Activated gamma-delta T cell treated with anti-CD3 and anti-CD28 coated beads, Interleukin-2, amount 50 U/mL, for 16 hours (primary cell): ENCODE data around the gene IL6R.
"Not testable (repeated sequence)": the region's sequence is repeated elsewhere in the genome, so short reads cannot be mapped to it uniquely, and the experiment has no call there.

Source experiments
- DNase-seq: peaks from one replicate; pipeline ENCODE4 v3.0.0-alpha.2; 2020; ENCODE audit warnings: low read depth

Gene IL6R

GRCh38 chr1:154483941-154484803, 79.0 kb downstream of the IL6R start:
- DNase-seq: no peak

DNA sequence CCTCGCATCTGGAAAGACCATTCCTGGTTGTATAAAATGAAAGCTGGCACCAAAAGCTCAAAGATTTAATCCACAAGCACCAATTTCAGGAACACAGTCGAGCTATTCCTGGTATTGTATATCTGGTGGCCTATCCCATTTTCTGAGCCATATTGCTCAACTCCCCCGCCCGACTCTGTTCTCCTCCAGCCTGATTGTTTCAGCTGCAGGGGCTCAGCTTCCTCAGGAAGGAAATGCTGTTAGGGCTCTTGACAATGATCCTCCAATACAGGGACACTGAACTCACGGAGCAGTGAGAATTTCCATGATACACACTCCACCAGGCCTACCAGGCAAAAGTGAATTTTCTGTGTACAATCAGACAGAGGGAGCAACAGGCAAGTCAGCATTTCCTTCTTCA, 80.0 kb downstream of the IL6R start:
- DNase-seq: no peak

DNA sequence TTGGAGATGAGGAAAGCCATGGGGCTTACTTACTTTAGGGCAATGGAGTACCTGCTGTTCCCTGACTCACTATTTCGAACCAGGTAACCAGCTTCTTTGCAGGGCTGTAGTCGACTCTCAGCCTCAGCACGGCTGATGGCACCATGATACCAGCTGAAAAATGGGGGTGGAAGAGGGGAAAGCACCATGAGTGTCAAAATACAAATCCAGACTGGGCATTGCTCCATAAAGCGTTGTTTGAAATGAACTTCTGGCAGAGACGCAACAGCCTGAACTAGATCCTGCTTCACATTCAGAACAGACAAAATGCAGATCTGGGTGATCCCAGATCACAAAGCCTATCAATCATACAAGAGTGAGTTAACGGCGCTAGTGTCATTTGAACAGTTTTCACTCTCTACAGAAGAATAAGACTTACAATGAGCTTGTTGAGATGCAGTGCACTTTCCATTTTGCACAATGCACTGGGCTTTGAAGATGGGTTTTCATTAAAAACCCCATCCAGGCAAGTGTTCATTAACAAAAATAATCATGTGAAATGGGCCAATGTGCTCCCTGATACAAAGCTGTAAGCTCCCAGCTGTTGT, 80.9 kb downstream of the IL6R start:
- DNase-seq: no peak

DNA sequence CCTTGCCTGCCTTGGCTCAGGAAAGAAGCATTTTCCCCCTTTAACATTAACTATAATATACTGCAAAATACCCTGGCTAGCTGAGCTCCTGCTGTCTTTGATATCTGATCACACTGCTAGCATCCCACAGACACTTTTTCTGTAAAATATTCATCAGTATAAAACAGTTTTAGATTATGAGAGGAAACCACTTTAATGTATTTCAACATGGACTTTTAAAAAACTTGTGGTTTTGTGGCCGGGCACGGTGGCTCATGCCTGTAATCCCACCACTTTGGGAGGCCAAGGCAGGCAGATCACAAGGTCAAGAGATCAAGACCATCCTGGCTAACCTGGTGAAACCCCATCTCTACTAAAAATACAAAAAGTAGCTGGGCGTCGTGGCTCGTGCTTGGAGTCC, 81.6 kb downstream of the IL6R start:
- DNase-seq: not testable (repeated sequence)

DNA sequence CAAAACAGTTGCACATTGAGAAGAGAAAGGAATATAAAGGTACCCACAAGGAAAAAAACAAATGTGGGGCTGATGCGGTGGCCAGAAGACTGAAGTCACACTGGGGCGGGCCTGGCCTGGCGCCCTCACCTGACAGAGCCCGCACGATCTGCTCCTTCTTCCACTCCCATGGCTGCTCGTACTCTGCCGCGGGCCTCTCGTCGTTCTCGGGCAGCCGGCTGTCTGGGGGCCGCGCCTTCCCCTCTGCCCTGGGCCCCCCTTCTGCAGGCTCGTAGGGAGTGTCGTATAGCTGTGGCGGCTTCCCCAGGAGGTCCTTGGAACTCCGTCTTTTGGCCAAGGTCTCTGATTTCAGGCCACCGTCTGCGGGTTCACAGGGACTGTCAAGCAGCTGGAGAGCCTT, 83.8 kb downstream of the IL6R start:
- DNase-seq: no peak

GRCh38 chr1:154489695-154490274, 84.6 kb downstream of the IL6R start:
- DNase-seq: no peak

DNA sequence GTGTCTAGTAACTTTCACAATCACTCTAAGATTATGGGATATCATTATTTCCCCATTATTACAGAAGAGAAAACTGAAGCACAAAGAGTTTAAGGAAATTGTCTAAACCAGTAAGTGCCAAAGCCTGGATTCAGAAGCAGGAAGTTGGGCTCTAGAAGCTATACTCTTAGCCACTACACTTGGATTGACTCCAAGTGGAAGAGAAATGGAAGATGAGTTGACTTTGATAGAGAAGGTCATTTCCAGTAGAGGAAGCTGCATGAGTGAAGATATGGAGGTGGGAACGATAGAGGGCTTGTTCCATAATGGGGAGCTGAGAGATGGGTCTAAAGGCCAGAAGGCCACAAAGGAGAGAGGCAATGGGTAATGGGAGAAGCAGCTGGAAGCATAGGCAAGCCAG, 85.2 kb downstream of the IL6R start:
- DNase-seq: no peak

DNA sequence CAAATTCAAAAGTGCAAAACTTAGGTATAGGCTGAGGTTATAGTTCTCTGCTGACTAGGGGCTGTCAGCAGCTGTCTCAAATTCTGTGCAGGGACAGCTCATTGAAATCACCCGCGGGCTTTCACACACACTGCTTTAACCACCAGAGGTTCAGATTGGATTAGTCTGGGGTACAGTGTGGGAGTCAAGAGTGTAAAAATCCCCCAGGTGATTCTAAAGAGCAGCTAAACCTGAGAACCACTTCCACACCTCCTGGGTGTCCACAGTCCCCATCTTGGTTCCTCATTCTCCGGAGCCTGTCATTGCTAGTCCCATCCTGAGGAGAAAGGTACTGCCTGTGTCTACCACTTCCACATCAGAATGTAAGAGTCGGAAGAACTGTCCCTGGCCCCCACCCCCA, 87.0 kb downstream of the IL6R start:
- DNase-seq: no peak

- no peak for DNase-seq
These were observed 88.1 kb downstream of the IL6R start for GRCh38 chr1:154493276-154493675.

GRCh38 chr1:154495496-154496273, 90.5 kb downstream of the IL6R start:
- DNase-seq: no peak

DNA sequence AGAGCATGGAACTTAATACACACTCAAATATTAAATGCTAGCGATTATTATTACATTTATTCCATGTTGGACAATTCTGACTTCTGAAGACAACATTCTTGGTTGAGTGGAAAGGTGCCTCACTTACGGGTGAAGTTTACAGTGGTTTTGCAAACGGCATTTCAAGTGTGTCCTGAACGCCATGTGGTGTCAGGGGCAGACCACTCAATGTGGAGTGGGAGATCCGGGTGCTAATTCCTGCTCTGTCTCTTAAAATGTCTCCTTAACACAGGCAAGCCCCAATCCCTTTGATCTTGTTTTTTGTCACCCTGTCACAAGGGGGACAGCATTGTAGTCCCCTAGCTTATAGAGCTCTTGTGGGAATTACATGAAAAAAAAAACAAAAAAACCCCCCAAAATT, 91.2 kb downstream of the IL6R start:
- no peak for DNase-seq

DNA sequence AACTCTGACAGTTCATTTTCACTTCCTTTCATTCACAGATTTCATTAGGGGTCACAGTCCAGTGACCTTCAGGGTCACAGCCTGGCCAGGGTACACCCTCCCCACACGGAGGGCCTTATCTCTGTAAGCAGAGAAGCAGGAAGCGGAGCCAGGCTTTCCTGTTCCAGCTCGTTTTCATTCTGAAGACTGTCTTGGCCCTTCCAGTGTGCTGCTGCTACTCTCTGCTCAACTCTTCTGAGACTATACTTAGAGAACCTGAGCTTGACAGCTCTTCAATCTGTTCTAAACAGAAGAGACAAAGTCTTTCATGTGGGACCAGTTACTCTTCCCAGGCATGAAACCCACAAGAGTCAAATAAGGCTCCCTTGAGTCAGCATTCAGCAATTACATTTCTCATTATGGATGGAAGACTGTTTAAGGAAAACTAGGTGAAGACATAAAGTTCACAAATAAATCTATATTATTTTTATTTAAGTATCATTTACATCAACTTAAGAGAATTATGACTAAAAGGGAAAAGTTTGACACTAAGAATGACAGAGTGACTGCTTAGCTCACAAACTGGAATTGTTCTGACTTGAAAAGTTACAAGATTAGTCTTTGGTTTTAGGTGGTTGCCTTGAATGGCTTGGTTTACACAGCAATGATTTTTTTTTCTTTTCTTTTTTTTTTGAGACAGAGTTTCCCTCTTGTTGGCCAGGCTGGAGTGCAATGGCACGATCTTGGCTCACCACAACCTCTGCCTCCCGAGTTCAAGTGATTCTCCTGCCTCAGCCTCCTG, 92.1 kb downstream of the IL6R start:
- DNase-seq: no peak

GRCh38 chr1:154499446-154499845, 94.3 kb downstream of the IL6R start:
- DNase-seq: no peak

DNA sequence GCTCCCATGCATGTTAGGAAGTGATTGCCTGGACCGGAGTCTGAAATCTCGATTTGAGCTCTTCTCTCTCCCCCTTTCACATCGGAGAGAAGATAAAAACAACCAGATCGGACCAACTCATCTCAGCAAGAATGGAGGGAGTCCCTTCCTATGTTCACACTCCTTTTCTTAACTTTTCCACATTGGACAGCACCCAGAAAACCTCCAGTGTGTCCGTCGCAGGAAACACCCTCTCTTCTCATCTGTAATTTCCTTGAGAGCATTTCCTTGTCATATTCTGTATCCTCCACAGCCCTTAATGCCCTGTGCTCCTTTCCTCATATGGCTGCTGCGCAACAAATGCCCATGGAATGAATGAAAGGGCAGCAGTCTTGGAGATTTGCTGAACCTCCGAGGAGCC, 95.4 kb downstream of the IL6R start:
- no peak for DNase-seq

DNA sequence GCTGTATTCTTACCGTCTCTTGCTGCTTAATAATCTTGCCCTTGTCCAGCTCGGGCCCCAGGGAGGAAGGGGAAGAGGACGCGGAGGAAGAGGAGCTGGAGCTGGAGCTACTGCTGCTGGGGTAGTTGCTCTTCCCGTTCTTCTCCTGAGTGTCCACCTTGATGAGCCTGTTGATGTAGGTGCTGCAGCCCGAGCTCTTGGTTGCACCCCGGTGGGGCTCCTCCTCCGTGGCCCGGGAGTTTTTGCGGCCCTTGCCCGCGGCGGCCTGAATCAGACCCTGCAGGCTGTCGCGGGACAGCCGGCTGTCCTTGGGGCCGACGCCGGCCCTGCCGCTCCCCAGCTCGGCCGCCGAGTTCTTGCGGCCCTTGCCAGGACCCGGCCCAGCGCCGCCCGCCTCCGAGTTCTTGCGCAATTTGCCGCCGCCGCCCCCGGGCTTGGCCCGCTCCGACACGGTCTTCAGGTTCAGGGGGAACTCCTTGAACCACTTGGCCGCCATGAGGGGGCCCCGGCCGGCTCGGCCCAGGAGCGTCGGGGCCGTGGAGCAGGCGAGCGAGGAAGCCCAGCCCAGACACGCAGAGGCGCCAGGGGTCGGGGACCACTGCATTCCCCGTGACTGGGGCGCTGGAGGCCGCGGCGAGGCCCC, 96.4 kb downstream of the IL6R start:
- no peak for DNase-seq

DNA sequence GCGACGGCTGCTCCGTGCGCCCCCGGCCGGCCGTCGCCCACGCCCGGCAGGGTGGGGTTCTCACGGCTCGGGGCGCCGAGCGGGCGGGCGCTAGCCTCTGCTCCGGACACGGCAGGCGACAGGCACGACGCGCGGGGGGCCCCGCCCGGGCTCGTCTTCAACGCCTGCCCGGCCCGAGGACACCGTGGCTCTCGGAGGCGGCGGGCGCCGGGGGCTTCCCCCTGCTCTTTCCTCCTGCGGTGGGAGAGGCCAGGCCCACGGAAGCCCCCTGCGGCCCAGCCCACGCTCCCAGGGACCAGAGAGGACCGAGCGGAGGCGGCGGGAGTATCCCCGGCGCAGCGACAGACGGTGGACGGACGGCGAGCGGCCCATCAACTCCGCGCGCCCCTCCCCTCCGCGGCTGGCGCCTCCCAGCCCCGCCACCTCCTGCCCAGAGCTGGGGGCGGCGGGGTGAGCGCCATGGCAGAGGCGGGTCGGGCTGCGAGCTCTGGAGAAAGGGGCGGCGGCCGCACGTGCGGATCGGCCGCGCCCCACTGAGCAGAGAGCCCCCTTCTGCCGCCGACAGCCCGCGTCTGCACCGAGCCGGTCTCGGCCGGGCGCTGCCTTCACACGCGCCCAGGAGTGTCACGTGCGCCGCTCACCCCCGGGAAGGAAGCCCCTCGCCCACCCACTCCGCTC, 97.1 kb downstream of the IL6R start, which contains the start of the genes SHE and TDRD10:
Gene SHE (minus strand): TSS at position 347 of the 678 bp plus-strand sequence. CDS start 386 bp downstream, outside the sequence.
Gene TDRD10 (plus strand): TSS at position 154 of the 678 bp plus-strand sequence. CDS start 4,685 bp downstream, outside the sequence.
- no peak for DNase-seq

DNA sequence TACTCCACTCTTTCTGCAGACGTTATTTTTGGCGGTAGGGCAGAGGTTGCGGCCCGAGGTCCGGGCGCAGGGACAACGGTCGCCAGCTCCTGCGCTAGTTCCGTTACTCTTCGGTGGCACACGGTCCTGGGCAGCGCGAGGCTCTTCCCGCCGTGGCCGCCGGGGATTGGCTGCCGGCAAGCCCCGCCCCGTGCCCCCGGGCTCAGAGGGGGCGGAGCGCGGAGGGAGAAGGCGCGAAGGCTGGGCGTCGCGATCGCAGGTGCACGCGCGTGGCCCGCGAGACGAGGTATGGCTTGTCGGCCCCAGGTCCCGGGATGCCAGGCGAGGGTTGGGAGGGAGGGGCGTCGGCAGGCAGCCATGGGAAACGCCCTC, 97.6 kb downstream of the IL6R start:
- no peak for DNase-seq

- DNase-seq: no peak
These were observed 98.8 kb downstream of the IL6R start for GRCh38 chr1:154503898-154504297.

DNA sequence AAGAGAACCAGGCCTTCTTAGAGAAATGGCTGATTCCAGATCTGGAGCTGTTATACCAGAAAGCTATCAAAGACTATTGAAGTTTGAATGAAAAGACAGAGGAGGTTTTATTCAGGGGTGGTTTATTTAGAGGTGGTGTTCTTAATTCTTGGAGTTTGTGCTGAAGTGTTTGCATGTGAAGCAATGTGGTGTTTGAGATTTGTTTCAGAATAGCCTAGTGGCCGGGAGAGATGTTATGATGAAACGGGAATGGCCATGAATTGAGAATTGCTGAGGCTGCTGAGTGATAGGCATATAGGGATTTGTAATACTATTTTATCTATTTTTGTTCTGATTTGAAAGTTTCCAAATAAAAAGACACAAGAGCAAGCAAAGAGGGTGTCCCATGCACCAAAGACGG, 107.6 kb downstream of the IL6R start:
- no peak for DNase-seq

DNA sequence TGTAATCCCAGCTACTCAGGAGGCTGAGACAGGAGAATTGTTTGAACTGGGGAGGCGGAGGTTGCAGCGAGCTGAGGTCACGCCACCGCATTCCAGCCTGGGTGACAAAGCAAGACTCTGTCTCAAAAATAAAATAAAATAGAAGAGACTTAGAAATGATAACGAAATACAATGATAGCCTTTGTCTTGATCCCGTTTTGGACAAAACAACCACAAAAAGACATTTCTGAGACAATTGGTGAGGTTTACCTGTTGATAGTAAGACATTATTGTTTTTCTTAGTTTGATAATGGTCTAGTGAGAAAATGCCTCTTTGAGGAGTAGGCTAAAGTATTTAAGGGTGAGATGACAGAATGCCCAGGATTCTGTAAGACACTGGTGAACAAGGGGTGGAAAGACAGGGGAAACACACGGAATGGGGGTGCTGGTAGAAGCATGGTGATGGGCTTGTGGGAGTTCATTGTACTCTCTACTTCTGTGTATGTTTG, 109.0 kb downstream of the IL6R start:
- no peak for DNase-seq
